DND-41 (cell line): ENCODE data around the gene DNASE2B.
"Not testable (repeated sequence)": the region's sequence is repeated elsewhere in the genome, so short reads cannot be mapped to it uniquely, and the experiment has no call there.

ENCODE experiments used
- CTCF ChIP-seq: IDR thresholded peaks from 2 replicates; pipeline ENCODE4 v1.5.1; 2012; ENCODE audit warnings: borderline replicate concordance, low read length, moderate library complexity, mild to moderate bottlenecking; ENCODE audit not compliant: poor library complexity, severe bottlenecking; ENCODE audit errors: extremely low read depth
- EZH2 ChIP-seq: IDR thresholded peaks from 3 replicates; pipeline ENCODE4 v1.6.1; 2012; ENCODE audit warnings: borderline replicate concordance, low read depth, mild to moderate bottlenecking, moderate library complexity, low read length, inconsistent platforms; ENCODE audit not compliant: severe bottlenecking

- not testable (repeated sequence) for TF ChIP-seq CTCF, EZH2
Observed at GRCh38 chr1:84448704-84449103, 50.4 kb downstream of the DNASE2B start.
